ENCODE data around the gene SCRT2. TPM values are rescaled to one million over a fixed set of nuclear protein-coding genes. Genes with fewer than 3 reads are reported as not detected.
A peak's percentile ranks its signal among the peaks of the same experiment; 100 is the strongest.

The SCRT2 gene
- polyA plus RNA-seq, 3 donors: not detected

DNA sequence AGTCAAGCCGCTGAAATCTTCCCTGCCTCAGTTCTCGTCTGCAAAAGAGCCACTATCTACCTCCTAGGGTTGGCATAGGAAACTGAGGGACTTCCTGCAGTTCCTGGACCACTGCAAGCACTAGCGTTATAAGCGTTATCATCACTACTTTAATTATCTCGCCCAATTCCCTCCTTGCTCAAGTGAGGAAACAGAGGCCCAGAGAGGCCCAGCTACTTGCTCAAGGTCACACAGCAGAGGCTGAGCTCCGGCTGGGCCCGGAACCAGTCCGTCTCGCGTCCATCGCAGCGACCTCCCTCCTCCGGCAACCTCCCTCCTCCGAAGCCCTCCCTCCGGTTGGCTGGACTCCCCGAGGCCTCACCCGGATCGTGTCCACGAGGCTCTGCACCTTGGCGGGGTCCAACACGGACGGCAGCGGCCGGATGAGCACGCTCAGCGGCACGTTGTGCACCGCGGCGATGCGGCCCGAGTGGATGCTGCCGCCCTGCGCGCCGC lies 22.9 kb downstream of the SCRT2 start:
- H3K79me2 ChIP-seq (ENCODE audit: insufficient read depth, low read length): peaks cover 27% of the 10 kb centered on the region

More for the DNA sequence above, 22.9 kb downstream of the SCRT2 start:
- no peak for TF ChIP-seq CTCF (IDR thresholded peaks at IDR 0.05)
- Mint-ChIP-seq H3K4me1 (peaks cover 50% of the 10 kb centered on the region), H3K27me3 (ENCODE audit: low read depth in 3 of 3) (peaks cover 0 to 2% (median 0%) of the 10 kb centered on the region in 3 donors), H3K36me3 (peaks cover 35 to 39% of the 10 kb centered on the region in 2 donors), H3K4me3 (peak overlapping the region; percentile 93), H3K27ac (peak overlapping the region; percentile 89 to 93 (median 92)), H3K9me3 (peaks cover 0 to 7% (median 4%) of the 10 kb centered on the region in 7 donors)
- H3K27ac ChIP-seq (ENCODE audit: low read depth in 1 of 2, low read length in 2 of 2): peak overlapping the region; percentile 62 to 96
- H3K4me2 ChIP-seq (replicated peaks; ENCODE audit: extremely low read depth, low read length, poor library complexity, severe bottlenecking): peak overlapping the region; percentile 78
- H3K9ac ChIP-seq (ENCODE audit: insufficient read depth, low read length, poor library complexity, severe bottlenecking): peak overlapping the region; percentile 94
- peak overlapping the region; percentile 73 for H2AFZ ChIP-seq (ENCODE audit: insufficient read depth, low read depth, low read length, poor library complexity, severe bottlenecking)
- H3K27me3 ChIP-seq (ENCODE audit: control insufficient read depth in 2 of 2, insufficient read depth in 2 of 2, low read length in 2 of 2): no peaks in the 10 kb centered on the region
- intact Hi-C loops (cut with micrococcal nuclease): loop anchor here in 1 of 2 donors (2.0 to 10.0 kb wide), 3 partner anchors 14 to 182 kb away; partner anchors contain the start of genes CSNK2A1 and FAM110A
- H3K4me1 ChIP-seq (ENCODE audit: control insufficient read depth in 1 of 2, insufficient read depth in 2 of 2, low read length in 2 of 2): peaks cover 33 to 45% of the 10 kb centered on the region in 2 donors
- peak in 1 of 3 donors; percentile 23 for DNase-seq
- peaks cover 42% of the 10 kb centered on the region for H4K20me1 ChIP-seq (ENCODE audit: insufficient read depth, low read length)
- peak overlapping the region; percentile 89 to 99 (median 94) for H3K4me3 ChIP-seq (replicated peaks in 1 of 3; ENCODE audit: low read depth in 2 of 3, low read length in 3 of 3)
- 2% methylated on average over 36 of the region's 36 CpGs for WGBS (ENCODE audit: insufficient coverage)
- peaks cover 28 to 34% of the 10 kb centered on the region in 2 donors for H3K36me3 ChIP-seq (replicated peaks in 1 of 2; ENCODE audit: control insufficient read depth in 1 of 2, insufficient read depth in 2 of 2, low read length in 2 of 2)
- H3K9me3 ChIP-seq (replicated peaks in 1 of 2; ENCODE audit: control insufficient read depth in 1 of 2, insufficient read depth in 1 of 2, low read length in 2 of 2): peaks cover 4 to 7% of the 10 kb centered on the region in 2 donors
